Activated T-helper 17 cell treated with anti-CD3 and anti-CD28 coated beads, Interleukin-2, amount 50 U/mL, for 72 hours (primary cell): ENCODE results near the gene DNAJC17. TPM values are rescaled to one million over a fixed set of nuclear protein-coding genes. Genes with fewer than 3 reads are reported as not detected.

Experiments
- ATAC-seq: fragments of 150-1000 bp; cut with Tn5 transposase; replicated peaks from 2 replicates; pipeline ENCODE4 v1.10.0; 2021; ENCODE audit warnings: mild to moderate bottlenecking, moderate library complexity
- H3K27ac Mint-ChIP-seq: one replicate; pipeline ENCODE4 v1.8.0; 2022; ENCODE audit warnings: mixed read lengths
- H3K27me3 Mint-ChIP-seq: one replicate; pipeline ENCODE4 v1.8.0; 2022; ENCODE audit warnings: mixed read lengths
- H3K36me3 Mint-ChIP-seq: one replicate; pipeline ENCODE4 v1.8.0; 2022; ENCODE audit warnings: low read depth, mild to moderate bottlenecking, mixed read lengths
- H3K4me1 Mint-ChIP-seq: one replicate; pipeline ENCODE4 v1.8.0; 2022; ENCODE audit warnings: mixed read lengths
- H3K4me3 Mint-ChIP-seq: one replicate; pipeline ENCODE4 v1.8.0; 2022; ENCODE audit warnings: mild to moderate bottlenecking, mixed read lengths
- H3K9me3 Mint-ChIP-seq: one replicate; pipeline ENCODE4 v1.8.0; 2022; ENCODE audit warnings: mixed read lengths
- total RNA-seq, 2 donors: library from RNA; stranded (reverse); gene quantifications; one replicate each; pipeline ENCODE4 v1.2.3, GENCODE V29; 2022

Gene DNAJC17
- total RNA-seq, 2 donors from 2014 or later: 30.3 to 34.3 TPM

GRCh38 chr15:40737048-40737447 lies 70.2 kb downstream of the DNAJC17 start:
- no peak overlapping the region for H3K4me3 Mint-ChIP-seq
- no peaks in the 10 kb centered on the region for H3K9me3 Mint-ChIP-seq
- H3K36me3 Mint-ChIP-seq: peaks cover 94% of the 10 kb centered on the region
- H3K27ac Mint-ChIP-seq: no peak overlapping the region
- no peak for ATAC-seq
- no peaks in the 10 kb centered on the region for H3K4me1 Mint-ChIP-seq
- H3K27me3 Mint-ChIP-seq: no peaks in the 10 kb centered on the region

GRCh38 chr15:40736575-40736974 lies 70.7 kb downstream of the DNAJC17 start:
- H3K27ac Mint-ChIP-seq: no peak overlapping the region
- H3K4me3 Mint-ChIP-seq: no peak overlapping the region
- no peaks in the 10 kb centered on the region for H3K4me1 Mint-ChIP-seq
- H3K9me3 Mint-ChIP-seq: no peaks in the 10 kb centered on the region
- ATAC-seq: no peak
- H3K36me3 Mint-ChIP-seq: peaks cover 94% of the 10 kb centered on the region
- H3K27me3 Mint-ChIP-seq: no peaks in the 10 kb centered on the region

GRCh38 chr15:40731034-40731433 lies 76.2 kb downstream of the DNAJC17 start:
- no peak for ATAC-seq
- Mint-ChIP-seq H3K4me3 (no peak overlapping the region), H3K27ac (no peak overlapping the region), H3K9me3 (no peaks in the 10 kb centered on the region), H3K36me3 (peaks cover 81% of the 10 kb centered on the region), H3K4me1 (no peaks in the 10 kb centered on the region), H3K27me3 (no peaks in the 10 kb centered on the region)

- Mint-ChIP-seq H3K36me3 (peaks cover 65% of the 10 kb centered on the region), H3K4me1 (peaks cover 7% of the 10 kb centered on the region), H3K4me3 (no peak overlapping the region), H3K9me3 (no peaks in the 10 kb centered on the region), H3K27me3 (no peaks in the 10 kb centered on the region), H3K27ac (no peak overlapping the region)
- no peak for ATAC-seq
Measured at GRCh38 chr15:40723919-40724318, 83.4 kb downstream of the DNAJC17 start.

GRCh38 chr15:40722934-40723333 lies 84.3 kb downstream of the DNAJC17 start:
- Mint-ChIP-seq H3K27me3 (no peaks in the 10 kb centered on the region), H3K36me3 (peaks cover 68% of the 10 kb centered on the region), H3K4me1 (peaks cover 7% of the 10 kb centered on the region), H3K4me3 (no peak overlapping the region), H3K27ac (peak overlapping the region; percentile 78), H3K9me3 (no peaks in the 10 kb centered on the region)
- ATAC-seq: peak; percentile 83

- Mint-ChIP-seq H3K9me3 (no peaks in the 10 kb centered on the region), H3K27me3 (no peaks in the 10 kb centered on the region), H3K27ac (peak overlapping the region; percentile 78), H3K36me3 (peaks cover 69% of the 10 kb centered on the region), H3K4me3 (peak overlapping the region; percentile 19), H3K4me1 (peaks cover 7% of the 10 kb centered on the region)
- peak; percentile 87 for ATAC-seq
Measured at GRCh38 chr15:40722354-40722753, 84.9 kb downstream of the DNAJC17 start.

- Mint-ChIP-seq H3K4me1 (peaks cover 7% of the 10 kb centered on the region), H3K27me3 (no peaks in the 10 kb centered on the region), H3K36me3 (peaks cover 69% of the 10 kb centered on the region), H3K4me3 (peak overlapping the region; percentile 19), H3K9me3 (no peaks in the 10 kb centered on the region), H3K27ac (peak overlapping the region; percentile 78)
- ATAC-seq: no peak
Measured at GRCh38 chr15:40721701-40722100, 85.6 kb downstream of the DNAJC17 start.

- H3K36me3 Mint-ChIP-seq: peaks cover 88% of the 10 kb centered on the region
- H3K4me1 Mint-ChIP-seq: no peaks in the 10 kb centered on the region
Measured at GRCh38 chr15:40716165-40716564, 91.1 kb downstream of the DNAJC17 start.

More at GRCh38 chr15:40716165-40716564, 91.1 kb downstream of the DNAJC17 start:
- ATAC-seq: no peak
- Mint-ChIP-seq H3K4me3 (no peak overlapping the region), H3K27ac (no peak overlapping the region), H3K27me3 (no peaks in the 10 kb centered on the region), H3K9me3 (no peaks in the 10 kb centered on the region)

Other genes starting within 250 kb of the DNAJC17 start
- 10 to 100 TPM; 34.9 to 41.3 TPM for gene CCDC32, start 242.4 kb downstream of the DNAJC17 start, total RNA-seq
- 10 to 100 TPM in 1 of 2 donors, 1 to 10 TPM in 1; 8.5 to 14.2 TPM for gene RPUSD2, start 238.2 kb downstream of the DNAJC17 start, total RNA-seq
- gene KNL1, start 213.2 kb downstream of the DNAJC17 start, total RNA-seq: 10 to 100 TPM; 25.0 to 39.1 TPM
- gene RAD51, start 112.3 kb downstream of the DNAJC17 start, total RNA-seq: 10 to 100 TPM; 40.1 to 61.4 TPM
- gene RMDN3, start 52.2 kb downstream of the DNAJC17 start, total RNA-seq: 10 to 100 TPM; 18.4 to 30.9 TPM
- 10 to 100 TPM; 46.1 to 50.4 TPM for gene GCHFR, start 43.4 kb downstream of the DNAJC17 start, total RNA-seq
- gene C15orf62, start 37.5 kb downstream of the DNAJC17 start, total RNA-seq: 1 to 10 TPM; 2.4 to 2.7 TPM
- 10 to 100 TPM; 35.9 to 38.7 TPM for gene ZFYVE19, start 384 bp downstream of the DNAJC17 start, total RNA-seq
- not detected for gene PPP1R14D, start 21.2 kb upstream of the DNAJC17 start, total RNA-seq
- gene SPINT1, start 36.6 kb upstream of the DNAJC17 start, total RNA-seq: 10 to 100 TPM in 1 of 2 donors, 1 to 10 TPM in 1; 8.4 to 11.7 TPM
- gene RHOV, start 66.8 kb upstream of the DNAJC17 start, total RNA-seq: under 1 TPM; 0.24 to 0.45 TPM
- 10 to 100 TPM in 1 of 2 donors, 1 to 10 TPM in 1; 5.6 to 12.0 TPM for gene VPS18, start 87.0 kb upstream of the DNAJC17 start, total RNA-seq
- not detected for gene DLL4, start 121.9 kb upstream of the DNAJC17 start, total RNA-seq
- 1 to 10 TPM; 2.4 to 6.8 TPM for gene CHAC1, start 146.0 kb upstream of the DNAJC17 start, total RNA-seq